Kidney (tissue), 14 donors: ENCODE measurements around the gene ANXA11. TPM values are rescaled to one million over a fixed set of nuclear protein-coding genes. Genes with fewer than 3 reads are reported as not detected.

Experiments
- DNase-seq, 5 donors: peaks; one replicate each; pipeline ENCODE4 v3.0.0-alpha.2; 2013 to 2020
- FAIRE-seq: peaks from 2 replicates; lab custom pipeline; 2012; peaks lifted over from hg19 to GRCh38; lab: Jason Lieb, UNC
- H3K27ac ChIP-seq, 2 donors: one replicate each; pipeline ENCODE4 v1.7.0; 2013; ENCODE audit warnings: low read depth in 2 of 2, low read length in 2 of 2, inconsistent platforms in 1 of 2
- H3K27me3 ChIP-seq: one replicate; pipeline ENCODE4 v1.7.1; 2013; ENCODE audit warnings: low read length, inconsistent platforms; ENCODE audit not compliant: control insufficient read depth, insufficient read depth
- H3K36me3 ChIP-seq, 3 donors: one replicate each; pipeline versions ENCODE4 v1.7.0 to v1.7.1; 2013; ENCODE audit warnings: low read length in 3 of 3, control low read depth in 1 of 3, inconsistent platforms in 1 of 3; ENCODE audit not compliant: insufficient read depth in 3 of 3, control insufficient read depth in 2 of 3
- H3K4me1 ChIP-seq, 3 donors: one replicate each; pipeline versions ENCODE4 v1.7.0 to v1.7.1; 2013; ENCODE audit warnings: low read length in 3 of 3, inconsistent platforms in 1 of 3, low read depth in 1 of 3; ENCODE audit not compliant: control insufficient read depth in 2 of 3, insufficient read depth in 2 of 3
- H3K4me3 ChIP-seq, 3 donors: one replicate each; pipeline versions ENCODE4 v1.7.0 to v1.8.1; 2013; ENCODE audit warnings: low read length in 3 of 3, control low read depth in 1 of 3, inconsistent platforms in 1 of 3
- H3K9ac ChIP-seq, 3 donors: one replicate each; pipeline versions ENCODE4 v1.7.0 to v1.7.1; 2013; ENCODE audit warnings: low read length in 3 of 3, control low read depth in 1 of 3, inconsistent platforms in 1 of 3
- H3K9me3 ChIP-seq, 3 donors: one replicate each; pipeline versions ENCODE4 v1.7.0 to v1.7.1; 2013; ENCODE audit warnings: low read length in 3 of 3, control low read depth in 1 of 3, inconsistent platforms in 1 of 3; ENCODE audit not compliant: control insufficient read depth in 2 of 3, insufficient read depth in 1 of 3
- CTCF ChIP-seq: IDR thresholded peaks from 3 replicates; pipeline ENCODE4 v1.5.1; 2012; ENCODE audit warnings: mild to moderate bottlenecking, moderate library complexity, borderline replicate concordance; ENCODE audit not compliant: insufficient read depth; ENCODE audit errors: extremely low read depth
- intact Hi-C: fragments of 100-400 bp; cut with DNase I; formaldehyde crosslinking; loops from one replicate; pipeline ENCODE4 v1.11.1; 2022
- polyA plus RNA-seq: library from polyadenylated mRNA; stranded (reverse); fragments of 350-450 nt; fragmentation: Illumina TruSeq; extraction: RNeasy Lipid Tissue Mini Kit (QIAGEN cat#74804); gene quantifications from one replicate; pipeline ENCODE4 v1.2.3, GENCODE V29; 2014; ENCODE audit warnings: low read depth, low replicate concordance; ENCODE audit not compliant: insufficient read depth
- total RNA-seq: library from RNA; stranded (reverse); fragmentation: NEBNext Ultra II Directional; extraction: Animal tissue kit (Norgen Biotek cat#: 25700); gene quantifications from one replicate; pipeline ENCODE4 v1.2.1, GENCODE V29; 2021
- donor health status: control.
- donor health status: control.
- donor health status: control.
- donor health status: control.
- donor health status: control.
- donor health status: DM: yes; HTN: yes; CAD: no.
- donor health status: Normal renal cell carcinoma (clear cell type).

The ANXA11 gene
- total and polyA plus RNA-seq, 2 donors from 2014 or later, result 435 to 543 TPM

- intact Hi-C loops, result loop anchor here (10.0 kb wide), 1 partner anchor 47 kb away; the partner anchor contains the start of gene ANXA11
- Histone ChIP-seq H3K36me3 (peaks cover 2 to 63% (median 32%) of the 10 kb centered on the region in 3 donors), H3K27ac (peak overlapping the region; percentile 52 to 58), H3K9ac (no peak overlapping the region), H3K4me3 (no peak overlapping the region), H3K9me3 (no peaks in the 10 kb centered on the region), H3K4me1 (peaks cover 0 to 24% (median 7%) of the 10 kb centered on the region in 3 donors), H3K27me3 (no peaks in the 10 kb centered on the region)
- TF ChIP-seq CTCF, result no peak
- DNase-seq (no peak), FAIRE-seq (no peak)
These were observed 47.8 kb downstream of the ANXA11 start for GRCh38 chr10:80157561-80157960.

- Histone ChIP-seq H3K4me1 (peaks cover 0 to 23% (median 13%) of the 10 kb centered on the region in 3 donors), H3K27me3 (no peaks in the 10 kb centered on the region), H3K9me3 (no peaks in the 10 kb centered on the region), H3K27ac (peak overlapping the region in 1 of 2 donors; percentile 80), H3K4me3 (no peak overlapping the region), H3K9ac (no peak overlapping the region), H3K36me3 (peaks cover 0 to 62% (median 31%) of the 10 kb centered on the region in 3 donors)
- TF ChIP-seq CTCF, result no peak
- FAIRE-seq, result no peak
- intact Hi-C loops, result loop anchor here (10.0 kb wide), 1 partner anchor 49 kb away; the partner anchor contains the start of gene ANXA11
- peak in 1 of 5 donors; percentile 6 for DNase-seq
These were observed 49.1 kb downstream of the ANXA11 start for GRCh38 chr10:80156216-80156615.

GRCh38 chr10:80155696-80156215, 49.6 kb downstream of the ANXA11 start:
- H3K4me3 ChIP-seq, result no peak overlapping the region
- no peaks in the 10 kb centered on the region for H3K9me3 ChIP-seq
- peak overlapping the region; percentile 52 to 80 for H3K27ac ChIP-seq
- H3K36me3 ChIP-seq, result peaks cover 0 to 62% (median 31%) of the 10 kb centered on the region in 3 donors
- H3K4me1 ChIP-seq, result peaks cover 0 to 23% (median 13%) of the 10 kb centered on the region in 3 donors
- DNase-seq, result peak in 1 of 5 donors; percentile 21
- no peak for FAIRE-seq
- H3K9ac ChIP-seq, result no peak overlapping the region
- no peaks in the 10 kb centered on the region for H3K27me3 ChIP-seq
- TF ChIP-seq CTCF, result no peak
- intact Hi-C loops, result loop anchor here (10.0 kb wide), 1 partner anchor 49 kb away; the partner anchor contains the start of gene ANXA11
